Epithelial cell of esophagus (primary cell): ENCODE measurements around the gene ETV3L.
A peak's percentile ranks its signal among the peaks of the same experiment; 100 is the strongest.

Experiments
- DNase-seq: peaks from one replicate; pipeline ENCODE4 v3.0.0; 2010; ENCODE audit warnings: low read depth
- H3K4me3 ChIP-seq: 2 replicates; pipeline ENCODE4 v1.5.1; 2011; ENCODE audit warnings: mild to moderate bottlenecking, low read length, control low read depth
- CTCF ChIP-seq: IDR thresholded peaks from 2 replicates; pipeline ENCODE4 v1.5.1; 2011; ENCODE audit warnings: low read depth, mild to moderate bottlenecking, low read length, control low read depth, inconsistent platforms; ENCODE audit not compliant: insufficient read depth; ENCODE audit errors: missing control alignments

Gene ETV3L

DNA sequence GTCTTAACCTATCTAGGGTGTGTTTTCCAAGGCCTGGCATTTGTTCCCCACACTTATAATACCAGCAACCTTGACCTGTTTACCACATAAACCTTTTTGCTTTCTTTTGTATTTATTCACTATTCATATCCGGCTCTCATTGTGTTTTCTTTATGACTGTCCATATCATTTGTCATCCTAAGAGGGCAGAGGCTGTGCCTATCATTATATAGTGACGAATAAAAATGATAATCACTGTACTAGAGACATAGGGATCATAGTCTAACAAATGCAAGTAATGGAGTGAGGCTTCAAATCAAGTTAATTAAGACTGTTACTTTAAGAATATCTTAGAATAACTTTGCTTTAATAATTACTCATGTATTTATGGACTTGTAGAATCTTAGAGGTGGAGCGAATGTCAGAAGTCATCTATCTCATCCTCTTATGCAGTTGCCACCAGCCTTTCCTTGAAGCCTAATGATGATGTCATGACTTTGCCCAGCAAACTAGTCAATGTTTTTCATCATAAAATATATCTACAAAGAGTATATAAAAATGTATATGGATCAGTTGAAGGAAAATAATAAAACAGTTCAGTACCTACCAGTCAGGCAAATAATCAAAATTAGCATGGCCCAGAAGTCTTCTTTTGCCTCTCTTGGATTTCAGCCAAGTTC lies 43.3 kb upstream of the ETV3L start:
- no peak overlapping the region for H3K4me3 ChIP-seq
- DNase-seq: no peak
- TF ChIP-seq CTCF: no peak

GRCh38 chr1:157142201-157142600 lies 42.6 kb upstream of the ETV3L start:
- no peak for DNase-seq
- no peak for TF ChIP-seq CTCF
- no peak overlapping the region for H3K4me3 ChIP-seq

DNA sequence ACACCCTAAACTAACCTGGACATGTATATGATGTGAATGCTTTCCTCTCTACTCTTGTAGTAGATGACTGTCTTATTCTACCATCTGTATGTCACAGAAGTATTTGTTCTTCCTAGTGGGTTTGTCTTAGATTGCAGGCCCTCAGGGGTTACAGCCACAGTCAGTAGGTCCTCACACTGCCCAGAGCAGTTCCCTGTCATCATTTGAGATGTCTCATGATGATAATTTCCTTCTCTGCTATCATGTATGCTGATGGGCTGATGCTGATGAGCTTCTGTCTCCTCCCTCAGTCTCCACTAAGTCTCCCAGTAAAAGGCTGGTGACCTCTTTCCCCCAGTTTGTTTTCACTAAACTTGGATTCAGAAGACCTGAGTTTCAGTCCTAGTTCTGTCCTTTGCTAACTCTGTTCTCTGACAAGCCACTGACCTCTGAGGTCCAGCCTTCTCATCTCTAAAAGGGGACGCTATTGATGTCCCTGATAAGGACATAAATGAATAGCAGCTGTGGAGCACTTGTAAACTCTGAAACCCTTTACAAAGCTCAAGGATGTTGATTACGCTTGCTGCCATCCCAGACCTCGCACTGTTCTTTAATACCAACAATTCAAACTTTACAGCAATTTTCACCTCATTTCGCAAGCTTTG lies 41.7 kb upstream of the ETV3L start:
- DNase-seq: no peak
- H3K4me3 ChIP-seq: no peak overlapping the region
- TF ChIP-seq CTCF: no peak

GRCh38 chr1:157140063-157140588 lies 40.5 kb upstream of the ETV3L start:
- TF ChIP-seq CTCF: no peak
- DNase-seq: no peak
- no peak overlapping the region for H3K4me3 ChIP-seq

- peak overlapping the region; percentile 98 for H3K4me3 ChIP-seq
- no peak for DNase-seq
- TF ChIP-seq CTCF: no peak
Measured at GRCh38 chr1:157139052-157139715, 39.6 kb upstream of the ETV3L start.

GRCh38 chr1:157138220-157139051 lies 38.8 kb upstream of the ETV3L start, which contains the start of gene ETV3:
TSS of gene ETV3 (minus strand) at chr1:157138395. CDS start at chr1:157136352, 2,043 bp downstream.
- peak within 1 kb of the TSS; percentile 98 for H3K4me3 ChIP-seq
- TF ChIP-seq CTCF: no peak
- DNase-seq: peak; percentile 98
